Measurements from ENCODE around the gene PRKN. TPM values are rescaled to one million over a fixed set of nuclear protein-coding genes. Genes with fewer than 3 reads are reported as not detected.

Gene PRKN
- total RNA-seq, 1 donor from 2014 or later, result 7.0 TPM

DNA sequence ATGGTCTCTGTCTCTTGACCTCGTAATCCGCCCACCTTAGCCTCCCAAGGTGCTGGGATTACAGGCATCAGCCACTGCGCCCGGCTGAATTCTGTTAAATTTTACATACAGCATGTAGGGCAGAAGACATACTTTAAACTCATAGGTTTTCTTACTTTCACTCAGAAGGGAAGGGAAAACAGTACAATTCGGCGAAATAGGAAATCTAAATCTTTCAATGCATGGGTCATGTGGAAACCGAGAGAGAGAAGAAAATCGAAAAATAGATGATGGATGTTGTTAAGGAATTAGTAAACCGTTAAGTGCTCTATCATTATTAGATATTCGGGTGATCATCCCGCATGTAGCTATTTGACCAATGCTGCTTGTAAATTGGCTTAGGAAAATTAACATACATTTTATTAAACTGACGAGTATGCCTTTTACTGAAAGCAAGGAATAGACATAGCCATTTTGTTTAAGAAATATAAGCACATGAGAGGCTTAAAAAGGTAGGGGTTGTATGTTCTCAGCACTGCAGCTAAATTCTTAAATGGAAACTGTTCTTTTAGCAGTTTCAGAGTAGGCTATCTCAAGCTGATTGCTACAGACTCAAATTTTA is 1289.0 kb downstream of the PRKN start:
- TF ChIP-seq, protein P1, sequence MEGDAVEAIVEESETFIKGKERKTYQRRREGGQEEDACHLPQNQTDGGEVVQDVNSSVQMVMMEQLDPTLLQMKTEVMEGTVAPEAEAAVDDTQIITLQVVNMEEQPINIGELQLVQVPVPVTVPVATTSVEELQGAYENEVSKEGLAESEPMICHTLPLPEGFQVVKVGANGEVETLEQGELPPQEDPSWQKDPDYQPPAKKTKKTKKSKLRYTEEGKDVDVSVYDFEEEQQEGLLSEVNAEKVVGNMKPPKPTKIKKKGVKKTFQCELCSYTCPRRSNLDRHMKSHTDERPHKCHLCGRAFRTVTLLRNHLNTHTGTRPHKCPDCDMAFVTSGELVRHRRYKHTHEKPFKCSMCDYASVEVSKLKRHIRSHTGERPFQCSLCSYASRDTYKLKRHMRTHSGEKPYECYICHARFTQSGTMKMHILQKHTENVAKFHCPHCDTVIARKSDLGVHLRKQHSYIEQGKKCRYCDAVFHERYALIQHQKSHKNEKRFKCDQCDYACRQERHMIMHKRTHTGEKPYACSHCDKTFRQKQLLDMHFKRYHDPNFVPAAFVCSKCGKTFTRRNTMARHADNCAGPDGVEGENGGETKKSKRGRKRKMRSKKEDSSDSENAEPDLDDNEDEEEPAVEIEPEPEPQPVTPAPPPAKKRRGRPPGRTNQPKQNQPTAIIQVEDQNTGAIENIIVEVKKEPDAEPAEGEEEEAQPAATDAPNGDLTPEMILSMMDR (IDR thresholded peaks at IDR 0.05; ENCODE audit: partially characterized antibody, unreplicated experiment), result no peak
- H3K4me3 Mint-ChIP-seq (ENCODE audit: unreplicated experiment), result no peak overlapping the region
- DNase-seq, result no peak
- peaks cover 5% of the 10 kb centered on the region for H3K36me3 Mint-ChIP-seq (ENCODE audit: unreplicated experiment)
- peaks cover 1% of the 10 kb centered on the region for H3K4me1 Mint-ChIP-seq (ENCODE audit: low read depth, unreplicated experiment)
- H3K27ac Mint-ChIP-seq (ENCODE audit: unreplicated experiment), result no peak overlapping the region
- H3K9me3 Mint-ChIP-seq (ENCODE audit: unreplicated experiment), result peaks cover 2% of the 10 kb centered on the region
- peaks cover under 1% of the 10 kb centered on the region for H3K27me3 Mint-ChIP-seq (ENCODE audit: unreplicated experiment)

- TF ChIP-seq, protein P1 (IDR thresholded peaks at IDR 0.05; ENCODE audit: partially characterized antibody, unreplicated experiment), result no peak
- Mint-ChIP-seq H3K27ac (ENCODE audit: unreplicated experiment) (no peak overlapping the region), H3K9me3 (ENCODE audit: unreplicated experiment) (peaks cover 2% of the 10 kb centered on the region), H3K36me3 (ENCODE audit: unreplicated experiment) (peaks cover 5% of the 10 kb centered on the region), H3K4me1 (ENCODE audit: low read depth, unreplicated experiment) (no peaks in the 10 kb centered on the region), H3K27me3 (ENCODE audit: unreplicated experiment) (no peaks in the 10 kb centered on the region), H3K4me3 (ENCODE audit: unreplicated experiment) (no peak overlapping the region)
- DNase-seq, result no peak
Measured at GRCh38 chr6:161437851-161438250, 1289.7 kb downstream of the PRKN start.

DNA sequence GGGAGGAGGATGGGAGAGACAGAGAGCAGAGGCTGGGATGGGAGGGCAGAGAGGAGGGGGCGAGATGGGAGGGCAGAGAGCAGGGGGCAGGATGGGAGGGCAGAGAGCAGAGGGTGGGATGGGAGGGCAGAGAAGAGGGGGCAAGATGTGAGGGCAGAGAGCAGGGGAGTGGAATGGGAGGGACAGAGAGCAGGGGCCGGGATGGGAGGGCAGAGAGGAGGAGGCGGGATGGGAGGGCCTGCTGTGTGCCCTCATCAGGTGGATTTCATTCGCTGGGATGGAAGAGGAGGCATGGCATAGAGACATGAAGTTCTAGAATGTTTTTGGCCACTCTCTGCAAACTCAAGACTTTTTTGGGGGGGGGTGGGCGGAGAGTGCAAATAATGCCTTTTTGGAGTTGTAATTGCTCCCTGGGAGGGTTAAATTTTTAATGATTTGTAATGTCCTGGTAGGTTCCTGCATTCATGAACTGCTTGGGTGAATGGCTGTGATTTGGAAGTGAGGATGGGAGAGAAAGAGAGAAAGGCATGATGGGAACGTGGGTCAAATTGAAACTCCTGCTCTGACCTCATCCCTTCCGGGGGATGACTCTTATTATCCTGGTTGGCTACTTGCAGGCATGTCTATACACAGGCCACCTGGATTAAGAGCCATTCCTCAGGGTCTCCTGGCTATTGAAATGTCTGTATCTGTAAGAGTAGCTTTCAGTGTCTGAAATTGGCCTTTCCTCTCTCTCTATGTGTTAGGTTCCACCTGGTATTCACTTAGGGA is 1291.3 kb downstream of the PRKN start:
- H3K9me3 Mint-ChIP-seq (ENCODE audit: unreplicated experiment), result peaks cover 2% of the 10 kb centered on the region
- no peak for DNase-seq
- H3K36me3 Mint-ChIP-seq (ENCODE audit: unreplicated experiment), result peaks cover 5% of the 10 kb centered on the region
- H3K4me1 Mint-ChIP-seq (ENCODE audit: low read depth, unreplicated experiment), result no peaks in the 10 kb centered on the region
- no peak overlapping the region for H3K4me3 Mint-ChIP-seq (ENCODE audit: unreplicated experiment)
- H3K27me3 Mint-ChIP-seq (ENCODE audit: unreplicated experiment), result no peaks in the 10 kb centered on the region
- no peak overlapping the region for H3K27ac Mint-ChIP-seq (ENCODE audit: unreplicated experiment)
- TF ChIP-seq, protein P1 (IDR thresholded peaks at IDR 0.05; ENCODE audit: partially characterized antibody, unreplicated experiment), result no peak

GRCh38 chr6:161435748-161436070 is 1291.9 kb downstream of the PRKN start:
- Mint-ChIP-seq H3K4me1 (ENCODE audit: low read depth, unreplicated experiment) (no peaks in the 10 kb centered on the region), H3K27me3 (ENCODE audit: unreplicated experiment) (no peaks in the 10 kb centered on the region), H3K9me3 (ENCODE audit: unreplicated experiment) (no peaks in the 10 kb centered on the region), H3K27ac (ENCODE audit: unreplicated experiment) (no peak overlapping the region), H3K36me3 (ENCODE audit: unreplicated experiment) (peaks cover 2% of the 10 kb centered on the region), H3K4me3 (ENCODE audit: unreplicated experiment) (no peak overlapping the region)
- DNase-seq, result no peak
- TF ChIP-seq, protein P1 (IDR thresholded peaks at IDR 0.05; ENCODE audit: partially characterized antibody, unreplicated experiment), result no peak
